Spinal cord (tissue), 10 donors: ENCODE data around the gene PPP6R3. TPM values are rescaled to one million over a fixed set of nuclear protein-coding genes. Genes with fewer than 3 reads are reported as not detected.
"Not testable (repeated sequence)": the region's sequence is repeated elsewhere in the genome, so short reads cannot be mapped to it uniquely, and the experiment has no call there.

ENCODE experiments used
- DNase-seq, 6 donors: peaks; one replicate each; pipeline versions ENCODE4 v3.0.0 to v3.0.0-alpha.2; 2013 to 2015; ENCODE audit warnings: low spot score in 6 of 6, low read depth in 4 of 6
- H3K27ac ChIP-seq: one replicate; pipeline ENCODE4 v1.5.1; 2013; ENCODE audit warnings: low read depth, low read length, control low read depth
- H3K27me3 ChIP-seq: one replicate; pipeline ENCODE4 v1.6.1; 2013; ENCODE audit warnings: low read length; ENCODE audit not compliant: control insufficient read depth, insufficient read depth
- H3K36me3 ChIP-seq: one replicate; pipeline ENCODE4 v1.6.1; 2013; ENCODE audit warnings: low read length; ENCODE audit not compliant: control insufficient read depth, insufficient read depth
- H3K4me1 ChIP-seq: one replicate; pipeline ENCODE4 v1.6.1; 2013; ENCODE audit warnings: low read length; ENCODE audit not compliant: control insufficient read depth, insufficient read depth
- H3K4me3 ChIP-seq: one replicate; pipeline ENCODE4 v1.5.1; 2013; ENCODE audit warnings: low read depth, low read length, control low read depth
- H3K9me3 ChIP-seq: one replicate; pipeline ENCODE4 v1.6.1; 2013; ENCODE audit warnings: low read length; ENCODE audit not compliant: control insufficient read depth, insufficient read depth
- WGBS: methylation state at CpG from one replicate; pipeline ENCODE4 v1.1.5; 2013; ENCODE audit warnings: missing lambda C conversion rate; ENCODE audit not compliant: insufficient coverage; 5-methylcytosine and 5-hydroxymethylcytosine counted together
- polyA plus RNA-seq, 2 donors: library from polyadenylated mRNA; unstranded; fragments of 120-200 nt; gene quantifications; one replicate each; pipeline ENCODE4 v1.2.1, GENCODE V29; 2013; ENCODE audit not compliant: insufficient read length in 2 of 2
- total RNA-seq, 2 donors: library from RNA; depleted of rRNA in 1 of 2; stranded (reverse); fragments of 120-200 nt in 1 of 2; fragments of >200 nt in 1 of 2; gene quantifications; one replicate each; pipeline versions ENCODE4 v1.2.3 to v1.2.4, GENCODE V29; 2013 to 2014
- donor health status: healthy.

The PPP6R3 gene
- total and polyA plus RNA-seq, 4 donors, result 62.4 to 154 (median 94.0) TPM

GRCh38 chr11:68441466-68442230 lies 18.9 kb upstream of the PPP6R3 start:
- Histone ChIP-seq H3K27me3 (no peaks in the 10 kb centered on the region), H3K4me3 (no peak overlapping the region), H3K9me3 (no peaks in the 10 kb centered on the region), H3K36me3 (peaks cover 63% of the 10 kb centered on the region), H3K4me1 (peaks cover 30% of the 10 kb centered on the region), H3K27ac (no peak overlapping the region)
- peak in 1 of 6 donors; percentile 76 for DNase-seq
- WGBS, result 11% methylated on average over 1 of the region's 6 CpGs

GRCh38 chr11:68442433-68442832 lies 18.1 kb upstream of the PPP6R3 start:
- Histone ChIP-seq H3K27me3 (no peaks in the 10 kb centered on the region), H3K4me3 (no peak overlapping the region), H3K4me1 (peaks cover 37% of the 10 kb centered on the region), H3K9me3 (no peaks in the 10 kb centered on the region), H3K27ac (no peak overlapping the region), H3K36me3 (peaks cover 63% of the 10 kb centered on the region)
- WGBS, result 84% methylated on average over 10 of the region's 10 CpGs
- DNase-seq, result no peak

DNA sequence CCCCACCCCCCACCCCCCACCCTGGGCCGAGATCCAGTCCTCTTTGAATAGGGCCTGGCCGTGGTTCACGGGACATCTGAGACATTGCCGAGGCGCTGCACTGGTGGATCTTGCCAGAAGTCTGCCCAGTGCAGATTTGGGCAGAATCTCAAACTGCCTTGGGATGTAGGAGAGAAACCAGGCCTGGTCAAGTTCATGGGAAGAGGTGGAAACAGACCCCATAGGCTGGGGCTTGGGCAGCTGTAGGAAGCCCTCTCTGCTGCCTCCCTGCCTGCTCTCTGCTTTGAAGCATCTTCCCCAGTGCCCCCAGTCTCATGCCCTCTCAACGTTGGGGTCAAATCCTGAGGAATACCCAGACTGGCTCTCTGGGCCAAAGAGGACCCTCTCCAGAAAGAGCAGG lies 16.0 kb upstream of the PPP6R3 start:
- no peak overlapping the region for H3K27ac ChIP-seq
- peaks cover 61% of the 10 kb centered on the region for H3K36me3 ChIP-seq
- peaks cover 35% of the 10 kb centered on the region for H3K4me1 ChIP-seq
- H3K27me3 ChIP-seq, result no peaks in the 10 kb centered on the region
- WGBS, result 52% methylated on average over 5 of the region's 6 CpGs
- no peak overlapping the region for H3K4me3 ChIP-seq
- DNase-seq, result peak in 2 of 6 donors; percentile 41
- H3K9me3 ChIP-seq, result no peaks in the 10 kb centered on the region

DNA sequence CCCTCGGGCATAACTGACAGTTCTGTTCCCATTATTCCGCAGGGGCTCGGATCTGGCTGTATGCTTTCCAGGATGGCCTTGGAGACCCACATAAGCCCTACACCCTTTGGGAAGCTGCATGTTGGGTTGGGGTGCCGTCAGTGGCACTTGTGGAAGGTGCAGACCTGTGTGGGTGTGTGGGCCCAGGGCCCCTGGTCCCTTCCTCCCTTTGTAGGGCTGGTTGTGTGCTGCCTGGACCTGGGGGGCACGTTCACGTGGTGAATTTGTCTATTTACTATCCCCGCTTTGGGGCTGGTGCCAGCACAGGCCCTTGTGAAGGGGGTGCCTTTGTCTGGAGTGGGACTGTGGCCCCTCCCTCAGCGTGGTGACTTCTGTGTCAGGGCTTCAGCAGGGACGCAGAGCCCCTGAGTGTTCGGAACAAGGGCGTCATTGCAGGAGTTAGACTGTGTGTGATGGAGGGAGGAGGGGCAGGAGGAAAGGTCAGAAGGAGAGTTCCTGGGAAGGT lies 15.0 kb upstream of the PPP6R3 start:
- Histone ChIP-seq H3K4me1 (peaks cover 27% of the 10 kb centered on the region), H3K27me3 (no peaks in the 10 kb centered on the region), H3K9me3 (no peaks in the 10 kb centered on the region), H3K27ac (no peak overlapping the region), H3K36me3 (peaks cover 57% of the 10 kb centered on the region), H3K4me3 (no peak overlapping the region)
- no peak for DNase-seq
- 73% methylated on average over 9 of the region's 11 CpGs for WGBS

DNA sequence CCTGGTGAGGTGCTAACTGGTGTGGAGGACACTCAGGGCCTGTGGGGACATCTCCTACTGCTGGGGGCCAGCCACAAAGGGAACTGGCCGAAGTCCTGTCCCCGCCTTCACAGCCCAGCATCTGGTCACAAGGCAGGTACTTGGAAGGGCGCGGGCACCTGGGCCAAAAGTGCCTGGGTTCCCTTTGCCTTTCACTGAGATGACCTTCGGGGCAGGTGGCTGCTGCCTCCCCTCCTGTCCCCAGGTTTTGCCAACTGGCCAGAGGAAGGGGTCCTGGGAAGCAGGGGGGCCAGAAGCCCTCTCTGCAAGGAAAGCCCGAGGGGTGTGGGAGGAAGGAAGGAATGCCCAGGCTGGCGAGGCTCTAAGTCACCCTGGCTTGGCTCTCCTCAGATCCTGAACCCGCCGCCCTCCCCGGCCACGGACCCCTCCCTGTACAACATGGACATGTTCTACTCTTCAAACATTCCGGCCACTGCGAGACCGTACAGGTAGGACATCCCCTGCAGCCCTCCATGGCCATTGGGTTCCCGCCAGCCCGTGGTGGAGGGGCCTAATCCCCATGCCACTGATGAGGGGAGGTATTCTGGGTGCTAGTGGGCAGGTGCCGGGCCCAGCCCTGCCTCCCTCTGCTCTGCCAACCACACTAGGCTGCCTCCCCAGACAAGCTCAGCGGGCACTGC lies 14.4 kb upstream of the PPP6R3 start:
- Histone ChIP-seq H3K4me3 (no peak overlapping the region), H3K27me3 (no peaks in the 10 kb centered on the region), H3K36me3 (peaks cover 51% of the 10 kb centered on the region), H3K9me3 (no peaks in the 10 kb centered on the region), H3K27ac (no peak overlapping the region), H3K4me1 (peaks cover 25% of the 10 kb centered on the region)
- DNase-seq, result no peak
- 89% methylated on average over 8 of the region's 18 CpGs for WGBS

GRCh38 chr11:68447015-68447801 lies 13.3 kb upstream of the PPP6R3 start:
- Histone ChIP-seq H3K27ac (no peak overlapping the region), H3K4me3 (no peak overlapping the region), H3K4me1 (peaks cover 19% of the 10 kb centered on the region), H3K27me3 (no peaks in the 10 kb centered on the region), H3K36me3 (peaks cover 48% of the 10 kb centered on the region), H3K9me3 (no peaks in the 10 kb centered on the region)
- peak in 4 of 6 donors; percentile 48 to 89 (median 68) for DNase-seq
- WGBS, result 48% methylated on average over 24 of the region's 25 CpGs

DNA sequence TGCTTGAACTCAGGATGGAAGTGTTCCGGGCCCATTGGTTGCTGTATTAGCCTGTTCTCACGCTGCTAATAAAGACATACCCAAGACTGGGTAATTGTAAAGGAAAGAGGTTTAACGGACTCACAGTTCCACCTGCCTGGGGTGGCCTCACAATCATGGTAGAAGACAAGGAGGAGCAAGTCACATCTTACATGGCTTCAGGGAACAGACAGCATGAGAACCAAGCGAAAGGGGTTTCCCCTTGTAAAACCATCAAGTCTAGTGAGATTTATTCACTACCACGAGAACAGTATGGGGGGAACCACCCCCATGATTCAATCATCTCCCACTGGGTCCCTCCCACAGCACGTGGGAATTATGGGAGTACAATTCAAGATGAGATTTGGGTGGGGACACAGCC lies 12.6 kb upstream of the PPP6R3 start:
- not testable (repeated sequence) for H3K27me3 ChIP-seq, H3K27ac ChIP-seq, H3K4me3 ChIP-seq, DNase-seq, H3K9me3 ChIP-seq
- H3K4me1 ChIP-seq, result peaks cover 15% of the 10 kb centered on the region
- peaks cover 45% of the 10 kb centered on the region for H3K36me3 ChIP-seq
- WGBS, result 100% methylated on average over 4 of the region's 6 CpGs

GRCh38 chr11:68448604-68449011 lies 11.9 kb upstream of the PPP6R3 start:
- H3K27me3 ChIP-seq, result no peaks in the 10 kb centered on the region
- no peak overlapping the region for H3K27ac ChIP-seq
- WGBS, result 96% methylated on average over 14 of the region's 25 CpGs
- peaks cover 45% of the 10 kb centered on the region for H3K36me3 ChIP-seq
- DNase-seq, result no peak
- peaks cover 15% of the 10 kb centered on the region for H3K4me1 ChIP-seq
- no peak overlapping the region for H3K4me3 ChIP-seq
- H3K9me3 ChIP-seq, result no peaks in the 10 kb centered on the region

DNA sequence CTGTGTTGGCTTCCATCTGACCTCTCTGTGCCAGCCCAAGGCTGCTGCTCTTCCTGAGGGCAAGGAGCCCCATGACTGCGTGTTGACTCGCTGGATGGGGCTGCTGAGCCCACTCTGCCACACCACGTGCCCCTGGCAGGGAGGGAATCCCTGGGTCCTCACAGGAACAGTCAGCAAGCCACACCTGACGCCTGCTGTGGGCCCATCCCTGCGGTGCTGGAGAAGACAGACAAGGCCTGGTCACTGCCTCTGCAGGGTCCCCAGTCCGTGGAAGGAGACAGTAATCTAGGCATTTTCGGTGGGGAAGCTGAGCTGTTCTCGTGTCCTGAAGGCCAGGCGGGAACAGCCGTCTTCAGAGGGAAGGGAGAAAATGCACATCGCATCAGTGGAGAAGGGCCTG lies 10.6 kb upstream of the PPP6R3 start:
- no peak for DNase-seq
- peaks cover 45% of the 10 kb centered on the region for H3K36me3 ChIP-seq
- H3K9me3 ChIP-seq, result no peaks in the 10 kb centered on the region
- no peak overlapping the region for H3K4me3 ChIP-seq
- H3K27ac ChIP-seq, result no peak overlapping the region
- H3K4me1 ChIP-seq, result peaks cover 10% of the 10 kb centered on the region
- 98% methylated on average over 11 of the region's 11 CpGs for WGBS
- H3K27me3 ChIP-seq, result no peaks in the 10 kb centered on the region
